Natural killer cell (primary cell): ENCODE measurements around the gene CCDC66. TPM values are rescaled to one million over a fixed set of nuclear protein-coding genes. Genes with fewer than 3 reads are reported as not detected.
"Not testable (repeated sequence)": the region's sequence is repeated elsewhere in the genome, so short reads cannot be mapped to it uniquely, and the experiment has no call there.

ENCODE experiments used
- ATAC-seq, 3 donors: fragments of 150-1000 bp in 2 of 3; fragments of 200-7000 bp in 1 of 3; cut with Tn5 transposase; 1 replicate in 1 of 3; 2 replicates in 2 of 3; pipeline ENCODE4 v1.10.0; 2021; ENCODE audit warnings: mild to moderate bottlenecking in 2 of 3, moderate library complexity in 2 of 3
- DNase-seq, 2 donors: peaks; one replicate each; pipeline versions ENCODE4 v3.0.0 to v3.0.0-alpha.2; 2013 to 2021; ENCODE audit warnings: mixed read lengths in 1 of 2
- H3K27ac ChIP-seq: one replicate; pipeline ENCODE4 v1.5.1; 2013; ENCODE audit warnings: mild to moderate bottlenecking, low read length
- H3K27me3 ChIP-seq: one replicate; pipeline ENCODE4 v1.6.1; 2013; ENCODE audit warnings: low read length; ENCODE audit not compliant: control insufficient read depth, insufficient read depth
- H3K36me3 ChIP-seq: one replicate; pipeline ENCODE4 v1.6.1; 2013; ENCODE audit warnings: low read length; ENCODE audit not compliant: control insufficient read depth, insufficient read depth
- H3K4me1 ChIP-seq: one replicate; pipeline ENCODE4 v1.6.1; 2013; ENCODE audit warnings: low read length; ENCODE audit not compliant: control insufficient read depth, insufficient read depth
- H3K4me3 ChIP-seq: one replicate; pipeline ENCODE4 v1.5.1; 2013; ENCODE audit warnings: low read length
- H3K9me3 ChIP-seq: one replicate; pipeline ENCODE4 v1.6.1; 2013; ENCODE audit warnings: low read length; ENCODE audit not compliant: control insufficient read depth, insufficient read depth
- H3K27ac Mint-ChIP-seq, 2 donors: one replicate each; pipeline ENCODE4 v1.8.0; 2022; ENCODE audit warnings: mild to moderate bottlenecking in 2 of 2, mixed read lengths in 2 of 2, moderate library complexity in 1 of 2
- H3K27me3 Mint-ChIP-seq, 2 donors: one replicate each; pipeline ENCODE4 v1.8.0; 2022; ENCODE audit warnings: low read depth in 2 of 2, mixed read lengths in 2 of 2
- H3K36me3 Mint-ChIP-seq: one replicate; pipeline ENCODE4 v1.8.0; 2022; ENCODE audit warnings: mixed read lengths
- H3K4me1 Mint-ChIP-seq, 2 donors: one replicate each; pipeline ENCODE4 v1.8.0; 2022; ENCODE audit warnings: mixed read lengths in 2 of 2
- H3K4me3 Mint-ChIP-seq: one replicate; pipeline ENCODE4 v1.8.0; 2022; ENCODE audit warnings: mild to moderate bottlenecking, moderate library complexity, mixed read lengths
- H3K9me3 Mint-ChIP-seq, 2 donors: one replicate each; pipeline ENCODE4 v1.8.0; 2022; ENCODE audit warnings: mixed read lengths in 2 of 2
- CTCF ChIP-seq: fragments of 200-600 bp; IDR thresholded peaks from one replicate; pipeline ENCODE4 v1.8.0; 2022; ENCODE audit warnings: antibody characterized with exemption
- WGBS: methylation state at CpG from one replicate; pipeline ENCODE4 v1.1.7; 2013; ENCODE audit warnings: missing lambda C conversion rate; ENCODE audit not compliant: insufficient coverage; 5-methylcytosine and 5-hydroxymethylcytosine counted together
- intact Hi-C: fragments of 100-400 bp; cut with micrococcal nuclease; formaldehyde crosslinking; loops from one replicate; pipeline ENCODE4 v1.14.2; 2022
- total RNA-seq, 4 donors: library from RNA; stranded (reverse); fragments of 120-200 nt in 1 of 4; gene quantifications; one replicate each; pipeline versions ENCODE4 v1.2.3 to v1.2.4, GENCODE V29; 2013 to 2022

The CCDC66 gene
- total RNA-seq, 3 donors from 2014 or later (not counting 1 experiment from before 2014, with no cell fraction given), result 25.5 to 36.0 (median 35.0) TPM

- peaks cover 6 to 20% of the 10 kb centered on the region in 2 donors for H3K4me1 Mint-ChIP-seq
- H3K27ac Mint-ChIP-seq, result no peak overlapping the region
- Histone ChIP-seq H3K4me1 (no peaks in the 10 kb centered on the region), H3K27me3 (no peaks in the 10 kb centered on the region), H3K27ac (no peak overlapping the region), H3K4me3 (no peak overlapping the region), H3K9me3 (no peaks in the 10 kb centered on the region), H3K36me3 (peaks cover 34% of the 10 kb centered on the region)
- no peaks in the 10 kb centered on the region for H3K27me3 Mint-ChIP-seq
- H3K36me3 Mint-ChIP-seq, result peaks cover 10% of the 10 kb centered on the region
- no peak for TF ChIP-seq CTCF
- no peaks in the 10 kb centered on the region for H3K9me3 Mint-ChIP-seq
- 100% methylated on average over 1 of the region's 1 CpG for WGBS
- intact Hi-C loops, result no loop called here
- no peak for DNase-seq
- no peak for ATAC-seq
- H3K4me3 Mint-ChIP-seq, result no peak overlapping the region
Observed at GRCh38 chr3:56573501-56573900, 16.5 kb downstream of the CCDC66 start.

GRCh38 chr3:56581941-56582340 lies 25.0 kb downstream of the CCDC66 start:
- DNase-seq, H3K36me3 ChIP-seq, H3K9me3 ChIP-seq, intact Hi-C loops, H3K27ac Mint-ChIP-seq, H3K4me3 ChIP-seq, H3K27me3 Mint-ChIP-seq, H3K27ac ChIP-seq, H3K27me3 ChIP-seq, H3K9me3 Mint-ChIP-seq, H3K4me1 ChIP-seq, ATAC-seq, H3K4me3 Mint-ChIP-seq, H3K36me3 Mint-ChIP-seq: not testable (repeated sequence)
- peaks cover 17 to 30% of the 10 kb centered on the region in 2 donors for H3K4me1 Mint-ChIP-seq
- WGBS, result 98% methylated on average over 11 of the region's 12 CpGs

GRCh38 chr3:56584275-56584674 lies 27.3 kb downstream of the CCDC66 start:
- ATAC-seq, H3K27me3 ChIP-seq, H3K36me3 Mint-ChIP-seq, H3K4me1 ChIP-seq, H3K4me3 Mint-ChIP-seq, H3K27me3 Mint-ChIP-seq, H3K9me3 ChIP-seq, intact Hi-C loops, H3K36me3 ChIP-seq, DNase-seq, H3K4me3 ChIP-seq, H3K27ac Mint-ChIP-seq, H3K9me3 Mint-ChIP-seq, H3K27ac ChIP-seq: not testable (repeated sequence)
- H3K4me1 Mint-ChIP-seq, result peaks cover 8 to 12% of the 10 kb centered on the region in 2 donors
- WGBS, result 92% methylated on average over 28 of the region's 28 CpGs

GRCh38 chr3:56590814-56591213 lies 33.8 kb downstream of the CCDC66 start:
- no peaks in the 10 kb centered on the region for H3K27me3 ChIP-seq
- DNase-seq, result no peak
- Mint-ChIP-seq H3K9me3 (no peaks in the 10 kb centered on the region), H3K36me3 (peaks cover 6% of the 10 kb centered on the region), H3K27ac (peak overlapping the region; percentile 21 to 59), H3K27me3 (no peaks in the 10 kb centered on the region), H3K4me3 (no peak overlapping the region), H3K4me1 (peaks cover 10 to 15% of the 10 kb centered on the region in 2 donors)
- TF ChIP-seq CTCF, result no peak
- H3K36me3 ChIP-seq, result peaks cover 5% of the 10 kb centered on the region
- peaks cover 4% of the 10 kb centered on the region for H3K4me1 ChIP-seq
- H3K4me3 ChIP-seq, result no peak overlapping the region
- no peaks in the 10 kb centered on the region for H3K9me3 ChIP-seq
- H3K27ac ChIP-seq, result no peak overlapping the region
- ATAC-seq, result no peak
- intact Hi-C loops, result no loop called here
- 92% methylated on average over 1 of the region's 1 CpG for WGBS
